SK-N-SH (cell line): ENCODE data around the gene ABCD1. TPM values are rescaled to one million over a fixed set of nuclear protein-coding genes. Genes with fewer than 3 reads are reported as not detected.

ENCODE experiments used
- CTCF ChIA-PET: fragments of 300-600, 350-600 bp; formaldehyde crosslinking; extraction: SDS; loops from one replicate; lab custom pipeline; 2021; lab: Yijun Ruan, JAX
- POLR2A ChIA-PET: fragments of 350-600 bp; sonication (Branson Sonifier 250); formaldehyde crosslinking; extraction: SDS; loops from one replicate; lab custom pipeline; 2020; ENCODE audit warnings: antibody characterized with exemption, inconsistent platforms; lab: Yijun Ruan, JAX
- DNase-seq: peaks from one replicate; pipeline ENCODE4 v3.0.0; 2012
- H2AFZ ChIP-seq: fragments of 200-600 bp; sonication (generic); 2 replicates; pipeline ENCODE4 v1.8.1; 2016; ENCODE audit warnings: antibody characterized with exemption, mild to moderate bottlenecking, low read depth
- H3F3A ChIP-seq: fragments of 200-600 bp; sonication (generic); replicated peaks from 2 replicates; pipeline ENCODE3; 2016; ENCODE audit warnings: antibody characterized with exemption, mild to moderate bottlenecking; ENCODE audit not compliant: insufficient read depth
- H3K27ac ChIP-seq, 2 experiments: fragments of 200-500 bp in 1 of 2; fragments of 200-600 bp in 1 of 2; sonication (Bioruptor generic) in 1 of 2; sonication (generic), shearing (Covaris generic) in 1 of 2; 2 replicates each; pipeline versions ENCODE4 v1.5.1 to v1.6.1; 2014 to 2016; ENCODE audit warnings: low read depth in 2 of 2, inconsistent platforms in 1 of 2, low read length in 1 of 2, mild to moderate bottlenecking in 1 of 2, mixed read lengths in 1 of 2
- H3K27me3 ChIP-seq: fragments of 200-600 bp; sonication (generic), shearing (Covaris generic); 2 replicates; pipeline ENCODE4 v1.6.1; 2016; ENCODE audit warnings: mixed run types; ENCODE audit not compliant: insufficient read depth
- H3K36me3 ChIP-seq, 2 experiments: fragments of 200-500 bp in 1 of 2; fragments of 200-600 bp in 1 of 2; sonication (Bioruptor generic) in 1 of 2; sonication (generic) in 1 of 2; replicated peaks in 1 of 2; 2 replicates each; pipeline versions ENCODE3 to v1.5.1; 2014 to 2016; ENCODE audit warnings: low read length in 1 of 2, mild to moderate bottlenecking in 1 of 2; ENCODE audit not compliant: insufficient read depth in 2 of 2, control insufficient read depth in 1 of 2
- H3K4me1 ChIP-seq, 2 experiments: fragments of 200-500 bp in 1 of 2; fragments of 200-600 bp in 1 of 2; sonication (Bioruptor generic) in 1 of 2; sonication (generic), shearing (Covaris generic) in 1 of 2; 2 replicates each; pipeline versions ENCODE4 v1.5.1 to v1.6.1; 2014 to 2016; ENCODE audit warnings: low read depth in 1 of 2, low read length in 1 of 2, mixed run types in 1 of 2; ENCODE audit not compliant: insufficient read depth in 2 of 2, control insufficient read depth in 1 of 2
- H3K4me2 ChIP-seq: fragments of 200-600 bp; sonication (generic), shearing (Covaris generic); 2 replicates; pipeline ENCODE4 v1.6.1; 2017; ENCODE audit warnings: mixed run types
- H3K4me3 ChIP-seq, 2 experiments: fragments of 200-500 bp in 1 of 2; fragments of 200-600 bp in 1 of 2; sonication (Bioruptor generic) in 1 of 2; sonication (generic), shearing (Covaris generic) in 1 of 2; 2 replicates each; pipeline versions ENCODE4 v1.5.1 to v1.8.1; 2014 to 2016; ENCODE audit warnings: low read depth in 2 of 2, inconsistent platforms in 1 of 2, low read length in 1 of 2, mild to moderate bottlenecking in 1 of 2, mixed read lengths in 1 of 2, moderate library complexity in 1 of 2
- H3K79me2 ChIP-seq: fragments of 200-600 bp; sonication (generic); 2 replicates; pipeline ENCODE4 v1.8.1; 2017; ENCODE audit warnings: mild to moderate bottlenecking; ENCODE audit not compliant: insufficient read depth
- H3K9ac ChIP-seq: fragments of 200-600 bp; sonication (generic); 2 replicates; pipeline ENCODE4 v1.6.1; 2017; ENCODE audit warnings: mixed run types
- H3K9me2 ChIP-seq: fragments of 200-600 bp; sonication (generic); 2 replicates; pipeline ENCODE4 v1.6.1; 2017; ENCODE audit warnings: mixed run types
- H3K9me3 ChIP-seq: fragments of 200-600 bp; sonication (generic); 2 replicates; pipeline ENCODE4 v1.6.1; 2017; ENCODE audit warnings: mixed run types, mild to moderate bottlenecking, moderate library complexity
- H4K20me1 ChIP-seq: fragments of 200-600 bp; sonication (generic); 2 replicates; pipeline ENCODE4 v1.6.1; 2017; ENCODE audit warnings: mild to moderate bottlenecking, mixed run types; ENCODE audit not compliant: insufficient read depth
- CHD2 ChIP-seq: fragments of 150-350 bp; IDR thresholded peaks from 2 replicates; pipeline ENCODE4 v1.6.1; 2018; ENCODE audit warnings: low read length; ENCODE audit not compliant: partially characterized antibody
- CTCF ChIP-seq: fragments of 200-600 bp; sonication (generic); IDR thresholded peaks from 2 replicates; pipeline ENCODE4 v1.6.1; 2017; ENCODE audit warnings: antibody characterized with exemption, mild to moderate bottlenecking, moderate library complexity
- ELF1 ChIP-seq: IDR thresholded peaks from 2 replicates; pipeline ENCODE4 v1.4.0; 2012
- FOSL2 ChIP-seq: IDR thresholded peaks from 2 replicates; pipeline ENCODE4 v1.4.0; 2012; ENCODE audit warnings: low read depth, mild to moderate bottlenecking, moderate library complexity, borderline replicate concordance
- FOXM1 ChIP-seq: IDR thresholded peaks from 2 replicates; pipeline ENCODE4 v1.4.0; 2012; ENCODE audit warnings: low read depth, mild to moderate bottlenecking
- IRF3 ChIP-seq: fragments of 150-350 bp; IDR thresholded peaks from 2 replicates; pipeline ENCODE4 v1.6.1; 2016; ENCODE audit warnings: mild to moderate bottlenecking, low read depth, low read length
- NFIC ChIP-seq: IDR thresholded peaks from 2 replicates; pipeline ENCODE4 v1.4.0; 2012; ENCODE audit warnings: borderline replicate concordance
- PBX3 ChIP-seq: IDR thresholded peaks from 2 replicates; pipeline ENCODE4; 2012
- POLR2AphosphoS5 ChIP-seq: IDR thresholded peaks from 2 replicates; pipeline ENCODE4 v1.6.1; 2012; ENCODE audit warnings: low read depth, low read length
- RFX5 ChIP-seq: IDR thresholded peaks from 2 replicates; pipeline ENCODE4 v1.6.1; 2012; ENCODE audit warnings: mild to moderate bottlenecking, improper control_type of control experiment, low read length
- SMC3 ChIP-seq: IDR thresholded peaks from 2 replicates; pipeline ENCODE4 v1.6.1; 2012; ENCODE audit warnings: low read depth, low read length, improper control_type of control experiment
- TEAD4 ChIP-seq: IDR thresholded peaks from 2 replicates; pipeline ENCODE4 v1.4.0; 2012; ENCODE audit warnings: mild to moderate bottlenecking, borderline replicate concordance; ENCODE audit not compliant: insufficient read depth
- USF1 ChIP-seq: IDR thresholded peaks from 2 replicates; pipeline ENCODE4 v1.4.0; 2012; ENCODE audit warnings: low read depth, borderline replicate concordance
- YY1 ChIP-seq: IDR thresholded peaks from 2 replicates; pipeline ENCODE4 v1.4.0; 2012; ENCODE audit warnings: low read depth, mild to moderate bottlenecking
- ZBTB33 ChIP-seq: IDR thresholded peaks from 2 replicates; pipeline ENCODE4 v1.4.0; 2012; ENCODE audit warnings: low read depth, borderline replicate concordance
- WGBS: methylation state at CpG from one replicate; pipeline ENCODE4 v1.1.6; 2017; ENCODE audit warnings: low lambda C conversion rate; 5-methylcytosine and 5-hydroxymethylcytosine counted together
- polyA plus RNA-seq, 3 experiments: library from polyadenylated mRNA; depleted of rRNA; stranded (reverse); fragments of >200 nt; gene quantifications; 2 replicates each; pipeline ENCODE4 v1.2.3, GENCODE V29; 2012

ABCD1 gene
- polyA plus RNA-seq, 1 of the 3 experiments (the other 2 are of a cell fraction) = 7.9 TPM

- Histone ChIP-seq H3K9ac (no peak overlapping the region), H2AFZ (no peak overlapping the region), H3K9me3 (no peaks in the 10 kb centered on the region)
- POLR2A ChIA-PET = interaction anchor here (1.1 kb wide), 1 partner anchor 204 kb away, joined by 3 read pairs; no protein-coding TSS in a partner anchor
- DNase-seq = peak; percentile 38
- no peak for TF ChIP-seq IRF3
- TF ChIP-seq USF1 = no peak
- TF ChIP-seq CTCF = no peak
- TF ChIP-seq TEAD4 = no peak
- TF ChIP-seq FOXM1 = no peak
- no peak for TF ChIP-seq ELF1
- TF ChIP-seq NFIC = no peak
- no peak for TF ChIP-seq YY1
- TF ChIP-seq ZBTB33 = no peak
- TF ChIP-seq SMC3 = no peak
- TF ChIP-seq RFX5 = no peak
- no peak for TF ChIP-seq FOSL2
- TF ChIP-seq POLR2AphosphoS5 = no peak
- no peak for TF ChIP-seq CHD2
- TF ChIP-seq PBX3 = no peak
- TF ChIP-seq, all 33 proteins: peak for 0
- Histone ChIP-seq H3K27ac (0 out of 4 replicates have a peak overlapping the region, but pooled peaks of 1 of the 2 experiments have one; percentile 1), H3F3A (no peaks in the 10 kb centered on the region), H3K4me3 (no peak overlapping the region), H3K9me2 (no peaks in the 10 kb centered on the region), H3K36me3 (peaks cover 0 to 4% of the 10 kb centered on the region in 2 experiments), H3K4me2 (peak overlapping the region; percentile 79; the same call in 1 of the 2 replicates), H3K79me2 (peaks cover 6% of the 10 kb centered on the region; the same call in 1 of the 2 replicates), H3K4me1 (peaks cover 2 to 27% of the 10 kb centered on the region in 2 experiments; a peak in 1 of 4 replicates), H3K27me3 (no peaks in the 10 kb centered on the region), H4K20me1 (peaks cover 9% of the 10 kb centered on the region; the same call in 1 of the 2 replicates)
- CTCF ChIA-PET = interaction anchor here (1.0 to 10.2 kb wide), 4 partner anchors 11 to 181 kb away, joined by 3 to 134 read pairs (median 6); partner anchors contain the start of gene RENBP
- WGBS = 48% methylated on average over 16 of the region's 56 CpGs
Observed at GRCh38 chrX:153766871-153767673, 42.4 kb downstream of the ABCD1 start.
